Thymus (tissue), 11 donors: ENCODE data around the gene LCLAT1. TPM values are rescaled to one million over a fixed set of nuclear protein-coding genes. Genes with fewer than 3 reads are reported as not detected.

ENCODE experiments used
- DNase-seq, 9 donors: peaks; one replicate each; pipeline ENCODE4 v3.0.0-alpha.2; 2013; ENCODE audit warnings: low spot score in 9 of 9, low read depth in 6 of 9, missing footprints in 1 of 9
- H3K27ac ChIP-seq, 2 donors: one replicate each; pipeline ENCODE4 v1.5.1; 2013; ENCODE audit warnings: control low read depth in 1 of 2, low read depth in 1 of 2, low read length in 1 of 2, mild to moderate bottlenecking in 1 of 2, moderate library complexity in 1 of 2
- H3K27me3 ChIP-seq, 2 donors: one replicate each; pipeline ENCODE4 v1.5.1; 2013; ENCODE audit warnings: low read length in 1 of 2; ENCODE audit not compliant: control insufficient read depth in 2 of 2, insufficient read depth in 1 of 2
- H3K36me3 ChIP-seq, 2 donors: one replicate each; pipeline ENCODE4 v1.5.1; 2013; ENCODE audit warnings: low read length in 1 of 2, mild to moderate bottlenecking in 1 of 2, moderate library complexity in 1 of 2; ENCODE audit not compliant: control insufficient read depth in 2 of 2, insufficient read depth in 2 of 2
- H3K4me1 ChIP-seq, 2 donors: one replicate each; pipeline ENCODE4 v1.5.1; 2013; ENCODE audit warnings: low read length in 2 of 2; ENCODE audit not compliant: control insufficient read depth in 2 of 2, insufficient read depth in 2 of 2
- H3K4me3 ChIP-seq, 2 donors: one replicate each; pipeline ENCODE4 v1.5.1; 2013; ENCODE audit warnings: low read length in 2 of 2, control low read depth in 1 of 2, mild to moderate bottlenecking in 1 of 2
- H3K9me3 ChIP-seq, 2 donors: one replicate each; pipeline ENCODE4 v1.5.1; 2013; ENCODE audit warnings: low read length in 1 of 2, mild to moderate bottlenecking in 1 of 2; ENCODE audit not compliant: control insufficient read depth in 2 of 2, insufficient read depth in 1 of 2
- WGBS: extraction: QIAGEN DNeasy Blood & Tissue Kit; methylation state at CpG from one replicate; pipeline ENCODE4 v1.1.7; 2013; 5-methylcytosine and 5-hydroxymethylcytosine counted together
- polyA plus RNA-seq: library from polyadenylated mRNA; stranded (reverse); fragments of 200-250 nt; gene quantifications from one replicate; pipeline ENCODE4 v1.2.3, GENCODE V29; 2013
- total RNA-seq: library from RNA; stranded (reverse); fragments of 120-200 nt; gene quantifications from one replicate; pipeline ENCODE4 v1.2.4, GENCODE V29; 2013
- donor health status: healthy.

The LCLAT1 gene
- total and polyA plus RNA-seq, 2 donors, result 5.0 to 12.9 TPM

GRCh38 chr2:30405260-30405605 is 41.8 kb upstream of the LCLAT1 start:
- no peak overlapping the region for H3K27ac ChIP-seq
- H3K4me1 ChIP-seq, result peaks cover 22 to 48% of the 10 kb centered on the region in 2 donors

GRCh38 chr2:30406853-30407252 is 40.2 kb upstream of the LCLAT1 start:
- Histone ChIP-seq H3K36me3 (no peaks in the 10 kb centered on the region), H3K27me3 (no peaks in the 10 kb centered on the region), H3K4me3 (no peak overlapping the region), H3K4me1 (peaks cover 29 to 56% of the 10 kb centered on the region in 2 donors), H3K9me3 (no peaks in the 10 kb centered on the region), H3K27ac (no peak overlapping the region)
- no peak for DNase-seq
- 98% methylated on average over 2 of the region's 2 CpGs for WGBS

More at GRCh38 chr2:30405260-30405605, 41.8 kb upstream of the LCLAT1 start:
- Histone ChIP-seq H3K27me3 (no peaks in the 10 kb centered on the region), H3K9me3 (no peaks in the 10 kb centered on the region), H3K4me3 (no peak overlapping the region), H3K36me3 (no peaks in the 10 kb centered on the region)
- WGBS, result 47% methylated on average over 1 of the region's 1 CpG
- no peak for DNase-seq

GRCh38 chr2:30408961-30409387 is 38.1 kb upstream of the LCLAT1 start:
- no peak overlapping the region for H3K27ac ChIP-seq
- no peaks in the 10 kb centered on the region for H3K27me3 ChIP-seq

GRCh38 chr2:30410217-30410616 is 36.8 kb upstream of the LCLAT1 start:
- Histone ChIP-seq H3K27me3 (no peaks in the 10 kb centered on the region), H3K36me3 (no peaks in the 10 kb centered on the region), H3K4me3 (no peak overlapping the region), H3K27ac (peak overlapping the region in 1 of 2 donors; percentile 18), H3K9me3 (no peaks in the 10 kb centered on the region), H3K4me1 (peaks cover 23 to 44% of the 10 kb centered on the region in 2 donors)
- peak in 5 of 9 donors; percentile 31 to 65 (median 40) for DNase-seq
- 9% methylated on average over 2 of the region's 2 CpGs for WGBS

More at GRCh38 chr2:30408961-30409387, 38.1 kb upstream of the LCLAT1 start:
- Histone ChIP-seq H3K4me1 (peaks cover 29 to 55% of the 10 kb centered on the region in 2 donors), H3K36me3 (no peaks in the 10 kb centered on the region), H3K4me3 (no peak overlapping the region), H3K9me3 (no peaks in the 10 kb centered on the region)
- DNase-seq, result no peak

- WGBS, result 84% methylated on average over 8 of the region's 8 CpGs
- Histone ChIP-seq H3K27ac (no peak overlapping the region), H3K9me3 (no peaks in the 10 kb centered on the region), H3K36me3 (no peaks in the 10 kb centered on the region), H3K4me3 (no peak overlapping the region), H3K4me1 (peaks cover 20 to 39% of the 10 kb centered on the region in 2 donors), H3K27me3 (no peaks in the 10 kb centered on the region)
- DNase-seq, result no peak
Measured at GRCh38 chr2:30412047-30412683, 34.9 kb upstream of the LCLAT1 start.

- WGBS, result 80% methylated on average over 7 of the region's 7 CpGs
Measured at GRCh38 chr2:30412684-30413570, 34.1 kb upstream of the LCLAT1 start.

GRCh38 chr2:30414961-30415360 is 32.1 kb upstream of the LCLAT1 start:
- H3K9me3 ChIP-seq, result no peaks in the 10 kb centered on the region
- 97% methylated on average over 2 of the region's 2 CpGs for WGBS
- H3K36me3 ChIP-seq, result no peaks in the 10 kb centered on the region
- H3K4me1 ChIP-seq, result peaks cover 12 to 14% of the 10 kb centered on the region in 2 donors
- H3K27me3 ChIP-seq, result no peaks in the 10 kb centered on the region
- H3K4me3 ChIP-seq, result no peak overlapping the region
- DNase-seq, result no peak
- H3K27ac ChIP-seq, result no peak overlapping the region

More at GRCh38 chr2:30412684-30413570, 34.1 kb upstream of the LCLAT1 start:
- peaks cover 22 to 33% of the 10 kb centered on the region in 2 donors for H3K4me1 ChIP-seq
- no peaks in the 10 kb centered on the region for H3K27me3 ChIP-seq
- H3K36me3 ChIP-seq, result no peaks in the 10 kb centered on the region
- no peak overlapping the region for H3K27ac ChIP-seq
- DNase-seq, result no peak
- H3K9me3 ChIP-seq, result no peaks in the 10 kb centered on the region
- H3K4me3 ChIP-seq, result no peak overlapping the region

GRCh38 chr2:30417253-30417652 is 29.8 kb upstream of the LCLAT1 start:
- Histone ChIP-seq H3K27ac (no peak overlapping the region), H3K9me3 (no peaks in the 10 kb centered on the region), H3K4me3 (no peak overlapping the region), H3K4me1 (peaks cover 12 to 18% of the 10 kb centered on the region in 2 donors), H3K27me3 (no peaks in the 10 kb centered on the region), H3K36me3 (no peaks in the 10 kb centered on the region)
- DNase-seq, result no peak
- WGBS, result 69% methylated on average over 3 of the region's 3 CpGs

GRCh38 chr2:30421026-30421603 is 25.9 kb upstream of the LCLAT1 start:
- H3K36me3 ChIP-seq, result no peaks in the 10 kb centered on the region
- 52% methylated on average over 3 of the region's 3 CpGs for WGBS

More at GRCh38 chr2:30421026-30421603, 25.9 kb upstream of the LCLAT1 start:
- Histone ChIP-seq H3K4me1 (peaks cover 23 to 33% of the 10 kb centered on the region in 2 donors), H3K4me3 (no peak overlapping the region), H3K27me3 (no peaks in the 10 kb centered on the region), H3K9me3 (no peaks in the 10 kb centered on the region), H3K27ac (peak overlapping the region; percentile 91 to 94)
- peak in 4 of 9 donors; percentile 73 to 88 (median 84) for DNase-seq
